Heart left ventricle (tissue), 13 donors: ENCODE measurements around the gene EBF4.
"Not testable (repeated sequence)": the region's sequence is repeated elsewhere in the genome, so short reads cannot be mapped to it uniquely, and the experiment has no call there.

Experiments
- POLR2A ChIP-seq, 2 donors: fragments of 450-650 bp; IDR thresholded peaks; one replicate each; pipeline ENCODE4 v1.6.1; 2017; ENCODE audit warnings: antibody characterized with exemption in 2 of 2, mild to moderate bottlenecking in 2 of 2, moderate library complexity in 2 of 2
- TF ChIP-seq, protein P1 (sequence below), 12 donors: fragments of 200-600 bp; sonication (generic) in 4 of 12; IDR thresholded peaks; one replicate each; pipeline versions ENCODE4 v1.5.0 to v1.8.0; 2018 to 2022; ENCODE audit warnings: antibody characterized with exemption in 12 of 12, mild to moderate bottlenecking in 5 of 12
- donor health status: ischemic (EF 13 %, LVEDD 7.1; RV severe dilation, severe dysfunction).
- donor health status: DM: no; HTN: yes; CAD: no.
- donor health status: DM: no; HTN: no; CAD: no.
- donor health status: ischemic (EF 25% LVEDD 6.9; RV normal size, moderate dysfunction).
- donor health status: ischemic (EF 25% LVEDD 5.7; RV mildly dilated, moderate dysfunction).
- donor health status: ischemic (EF 35%, LVEDD 5.7; RV mildly dilated, moderate dysfunction).
- donor health status: nonischemic (EF 11% LVEDD 7.7; RV severe dilation, severe dysfunction).
- donor health status: DM: yes; HTN: yes; CAD: no.
- donor health status: PGD.
- donor health status: ischemic (EF 29% LVEDD 5.4; RV normal size, mild dysfunction).
- donor health status: nonischemic (EF 23%, LVEDD 6.1; RV moderate dilation, normal function).

- TF ChIP-seq, protein P1, sequence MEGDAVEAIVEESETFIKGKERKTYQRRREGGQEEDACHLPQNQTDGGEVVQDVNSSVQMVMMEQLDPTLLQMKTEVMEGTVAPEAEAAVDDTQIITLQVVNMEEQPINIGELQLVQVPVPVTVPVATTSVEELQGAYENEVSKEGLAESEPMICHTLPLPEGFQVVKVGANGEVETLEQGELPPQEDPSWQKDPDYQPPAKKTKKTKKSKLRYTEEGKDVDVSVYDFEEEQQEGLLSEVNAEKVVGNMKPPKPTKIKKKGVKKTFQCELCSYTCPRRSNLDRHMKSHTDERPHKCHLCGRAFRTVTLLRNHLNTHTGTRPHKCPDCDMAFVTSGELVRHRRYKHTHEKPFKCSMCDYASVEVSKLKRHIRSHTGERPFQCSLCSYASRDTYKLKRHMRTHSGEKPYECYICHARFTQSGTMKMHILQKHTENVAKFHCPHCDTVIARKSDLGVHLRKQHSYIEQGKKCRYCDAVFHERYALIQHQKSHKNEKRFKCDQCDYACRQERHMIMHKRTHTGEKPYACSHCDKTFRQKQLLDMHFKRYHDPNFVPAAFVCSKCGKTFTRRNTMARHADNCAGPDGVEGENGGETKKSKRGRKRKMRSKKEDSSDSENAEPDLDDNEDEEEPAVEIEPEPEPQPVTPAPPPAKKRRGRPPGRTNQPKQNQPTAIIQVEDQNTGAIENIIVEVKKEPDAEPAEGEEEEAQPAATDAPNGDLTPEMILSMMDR (IDR thresholded peaks at IDR 0.05), result not testable (repeated sequence)
- TF ChIP-seq POLR2A (IDR thresholded peaks at IDR 0.05), result not testable (repeated sequence)
These were observed 115.3 kb downstream of the EBF4 start for GRCh38 chr20:2807929-2808328.
